VCaP (cell line): Measurements from ENCODE around the gene TEDC1.

ENCODE experiments used
- H3K27ac ChIP-seq: fragments of 450-650 bp; 2 replicates; pipeline ENCODE4 v1.5.1; 2017
- TF ChIP-seq, protein P1 (sequence below): fragments of 450-650 bp; conservative IDR thresholded peaks from 2 replicates; pipeline ENCODE4 v1.5.1; 2017; ENCODE audit warnings: mild to moderate bottlenecking, moderate library complexity

The TEDC1 gene

DNA sequence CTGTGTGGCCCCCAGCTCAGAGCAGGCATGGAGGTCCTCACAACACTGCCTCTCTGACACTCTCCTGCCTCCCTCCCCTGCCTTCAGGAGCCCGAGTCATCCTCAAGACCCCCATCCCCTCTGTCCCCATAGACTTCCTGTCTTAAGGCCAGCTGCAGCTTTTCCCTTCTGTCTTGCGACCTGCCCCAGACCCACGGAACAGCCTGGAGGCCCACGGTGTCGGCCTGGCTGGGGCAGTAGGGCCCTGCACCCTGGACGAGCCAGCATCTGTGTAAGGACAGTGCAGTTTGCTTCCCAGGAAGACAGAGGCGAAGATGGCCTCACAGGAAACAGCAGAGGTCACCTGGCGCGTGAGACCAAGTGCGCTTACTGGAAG lies 9.7 kb downstream of the TEDC1 start:
- TF ChIP-seq, protein P1, sequence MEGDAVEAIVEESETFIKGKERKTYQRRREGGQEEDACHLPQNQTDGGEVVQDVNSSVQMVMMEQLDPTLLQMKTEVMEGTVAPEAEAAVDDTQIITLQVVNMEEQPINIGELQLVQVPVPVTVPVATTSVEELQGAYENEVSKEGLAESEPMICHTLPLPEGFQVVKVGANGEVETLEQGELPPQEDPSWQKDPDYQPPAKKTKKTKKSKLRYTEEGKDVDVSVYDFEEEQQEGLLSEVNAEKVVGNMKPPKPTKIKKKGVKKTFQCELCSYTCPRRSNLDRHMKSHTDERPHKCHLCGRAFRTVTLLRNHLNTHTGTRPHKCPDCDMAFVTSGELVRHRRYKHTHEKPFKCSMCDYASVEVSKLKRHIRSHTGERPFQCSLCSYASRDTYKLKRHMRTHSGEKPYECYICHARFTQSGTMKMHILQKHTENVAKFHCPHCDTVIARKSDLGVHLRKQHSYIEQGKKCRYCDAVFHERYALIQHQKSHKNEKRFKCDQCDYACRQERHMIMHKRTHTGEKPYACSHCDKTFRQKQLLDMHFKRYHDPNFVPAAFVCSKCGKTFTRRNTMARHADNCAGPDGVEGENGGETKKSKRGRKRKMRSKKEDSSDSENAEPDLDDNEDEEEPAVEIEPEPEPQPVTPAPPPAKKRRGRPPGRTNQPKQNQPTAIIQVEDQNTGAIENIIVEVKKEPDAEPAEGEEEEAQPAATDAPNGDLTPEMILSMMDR: no peak
- H3K27ac ChIP-seq: no peak overlapping the region

DNA sequence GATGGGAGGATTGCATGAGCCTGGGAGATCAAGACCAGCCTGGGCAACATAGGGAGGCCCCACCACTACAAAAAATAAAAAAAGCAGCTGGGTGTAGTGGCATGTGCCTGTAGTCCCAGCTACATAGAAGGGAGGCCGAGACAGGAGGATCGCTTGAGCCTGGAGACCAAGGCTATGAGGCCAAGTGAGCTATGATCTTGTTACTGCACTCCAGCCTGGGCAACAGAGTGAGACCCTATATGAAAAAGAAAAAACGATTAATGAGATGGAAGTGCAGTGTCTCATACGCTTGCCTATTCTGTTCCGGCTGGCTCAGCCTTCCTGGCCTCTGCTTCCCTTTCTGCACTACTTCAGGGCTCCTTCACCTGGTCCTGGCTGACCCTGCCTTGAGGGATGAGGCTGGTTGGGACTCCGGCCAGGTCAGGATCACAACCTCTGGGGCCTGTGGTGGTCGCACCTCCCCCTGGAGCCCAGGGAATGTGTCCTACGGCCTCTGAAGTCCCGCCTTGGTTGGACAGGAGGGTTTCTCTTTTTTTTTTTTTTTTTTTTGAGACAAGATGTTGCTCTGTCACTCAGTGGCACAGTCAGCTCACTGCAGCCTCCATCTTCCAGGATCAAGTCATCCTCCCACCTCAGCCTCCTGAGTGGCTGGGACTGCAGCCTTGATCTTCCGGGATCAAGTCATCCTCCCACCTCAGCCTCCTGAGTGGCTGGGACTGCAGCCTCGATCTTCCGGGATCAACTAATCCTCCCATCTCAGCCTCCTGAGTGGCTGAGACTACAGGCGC lies 10.7 kb downstream of the TEDC1 start:
- TF ChIP-seq, protein P1: no peak
- no peak overlapping the region for H3K27ac ChIP-seq

DNA sequence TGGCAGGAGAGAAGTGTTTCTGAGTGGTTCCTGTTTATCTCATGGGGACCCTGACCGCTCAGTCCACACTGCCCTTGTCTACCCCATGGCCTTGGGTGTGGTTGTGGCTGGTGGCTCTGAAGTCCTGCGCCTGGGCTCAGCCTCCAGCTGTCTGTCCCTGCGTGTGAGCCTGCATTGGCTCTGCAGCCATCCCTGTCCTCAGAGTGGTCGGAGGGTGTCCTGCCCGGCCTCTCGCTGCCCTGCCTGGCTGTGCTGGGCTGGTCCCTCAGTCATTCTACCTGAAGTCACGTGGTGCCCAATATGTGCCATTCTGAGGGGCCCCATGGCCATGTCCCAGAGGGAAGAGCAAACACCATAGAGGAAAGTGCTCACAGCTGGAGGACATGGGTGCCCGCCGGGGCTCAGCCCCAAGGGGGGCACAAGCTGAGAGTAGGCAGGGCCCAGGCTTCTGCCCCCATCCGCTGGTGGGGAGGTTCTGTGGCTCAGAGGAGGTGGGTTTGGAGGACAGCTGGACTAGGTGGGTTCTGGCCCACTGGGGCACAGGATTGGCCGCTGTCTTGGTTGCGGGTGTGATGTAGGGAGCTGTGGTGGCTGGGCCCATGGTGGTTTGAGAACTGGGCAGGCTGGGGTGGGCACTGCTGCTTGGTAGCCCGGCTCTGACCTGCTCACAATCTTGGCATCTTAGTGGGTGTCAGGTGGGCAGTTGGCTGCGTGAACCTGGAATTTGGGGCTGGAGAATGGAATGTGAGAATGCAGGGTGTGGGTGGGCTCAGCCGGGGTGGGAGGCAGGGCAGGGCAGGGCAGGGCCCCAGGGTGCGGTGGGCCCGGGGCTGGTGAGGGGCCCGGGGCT lies 11.6 kb downstream of the TEDC1 start:
- TF ChIP-seq, protein P1: no peak
- no peak overlapping the region for H3K27ac ChIP-seq

DNA sequence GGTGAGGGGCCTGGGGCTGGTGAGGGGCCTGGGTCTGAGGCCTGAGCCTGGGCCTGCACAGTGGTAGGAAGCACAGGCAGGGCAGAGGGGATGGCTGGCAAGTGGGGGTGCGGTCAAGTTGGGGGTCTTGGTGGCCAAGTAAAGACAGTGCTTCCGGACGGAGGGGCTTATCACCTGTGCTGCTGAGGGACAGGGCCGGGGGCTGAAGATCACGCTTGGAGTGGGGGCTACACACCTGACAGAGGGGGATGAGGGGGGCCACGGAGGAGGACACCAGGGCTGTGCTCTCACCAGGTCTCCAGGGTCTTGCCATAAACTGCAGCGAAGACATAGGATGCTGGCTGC lies 12.2 kb downstream of the TEDC1 start:
- TF ChIP-seq, protein P1: no peak
- H3K27ac ChIP-seq: no peak overlapping the region

DNA sequence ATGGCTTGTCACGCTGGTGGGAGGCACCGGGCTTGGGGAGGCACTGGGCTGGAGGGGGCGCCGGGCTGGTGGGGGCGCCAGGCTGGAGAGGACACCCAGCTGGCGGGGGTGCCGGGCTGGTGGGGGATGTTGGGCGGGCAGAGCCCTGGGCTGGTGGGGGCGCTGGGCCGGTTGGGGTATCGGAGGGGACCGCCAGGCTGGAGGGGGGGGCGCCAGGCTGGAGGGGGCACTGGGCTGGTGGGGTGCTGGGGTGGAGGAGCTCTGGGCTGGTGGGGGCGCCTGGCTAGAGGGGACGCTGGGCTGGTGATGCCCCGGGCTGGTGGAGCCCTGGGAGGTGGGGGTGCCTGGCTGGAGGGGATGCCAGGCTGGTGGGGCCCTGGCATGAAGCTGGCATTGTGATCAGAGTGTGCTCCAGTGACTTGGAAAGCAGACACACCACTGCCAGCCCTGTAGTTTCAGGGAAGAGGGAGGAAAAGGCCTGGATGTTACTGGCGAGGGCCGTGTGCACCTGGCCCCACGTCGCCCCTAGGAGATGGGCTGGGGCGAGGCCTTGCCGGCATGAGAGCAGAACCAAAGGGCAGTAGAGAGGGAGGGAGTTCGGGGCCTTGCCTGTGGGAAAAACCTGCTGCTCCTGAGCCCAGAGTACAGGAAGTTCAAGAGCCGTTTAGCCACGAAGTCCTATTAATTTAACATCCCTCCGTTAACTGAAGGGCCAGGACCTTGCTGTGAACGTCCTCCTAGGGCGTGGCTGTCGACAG lies 13.1 kb downstream of the TEDC1 start:
- H3K27ac ChIP-seq: no peak overlapping the region
- TF ChIP-seq, protein P1: no peak

DNA sequence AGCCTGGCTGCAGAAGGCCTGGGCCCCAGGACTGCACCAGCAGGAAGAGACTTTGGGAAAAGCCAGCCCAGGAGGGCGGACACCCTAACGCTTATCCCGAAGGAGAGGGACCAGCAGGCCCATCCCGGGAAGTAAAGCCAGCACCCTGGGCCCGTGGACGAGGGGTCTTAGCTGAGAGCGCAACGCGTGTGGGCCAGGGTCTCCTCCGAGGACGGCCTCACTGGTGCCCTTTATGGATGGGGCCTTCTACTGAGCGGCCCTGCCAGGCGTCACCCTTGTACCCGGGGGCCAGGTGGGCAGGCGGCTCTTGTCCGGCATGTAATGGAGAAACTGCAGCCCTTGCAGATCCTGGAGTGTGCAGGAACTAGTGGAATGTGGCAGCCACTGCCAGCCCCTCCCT lies 14.1 kb downstream of the TEDC1 start:
- H3K27ac ChIP-seq: no peak overlapping the region
- TF ChIP-seq, protein P1: no peak

DNA sequence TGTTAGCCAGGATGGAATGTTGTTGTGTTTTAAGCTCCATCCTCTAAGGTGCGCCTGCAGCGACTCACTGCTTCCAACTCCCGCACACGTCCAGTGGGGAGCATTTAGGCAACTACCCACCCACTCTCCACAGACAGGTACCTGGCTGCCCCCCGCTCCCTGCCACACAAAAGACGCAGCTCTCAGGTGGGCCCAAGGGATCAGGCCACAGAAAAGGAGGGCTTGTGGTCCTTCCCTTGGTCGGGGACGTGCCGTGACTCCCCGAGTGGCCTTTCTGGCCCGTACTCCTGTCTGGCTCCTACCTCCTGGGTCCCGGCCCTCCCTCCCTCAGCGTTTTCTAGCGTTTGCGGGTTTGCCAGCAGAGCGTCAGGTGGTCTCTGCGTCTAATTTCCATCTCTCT lies 16.2 kb downstream of the TEDC1 start:
- TF ChIP-seq, protein P1: no peak
- no peak overlapping the region for H3K27ac ChIP-seq
